T-cell (primary cell): Measurements from ENCODE around the gene RYR2. TPM values are rescaled to one million over a fixed set of nuclear protein-coding genes. Genes with fewer than 3 reads are reported as not detected.

Source experiments
- ATAC-seq, 4 experiments: fragments of 200-7000 bp in 3 of 4; fragments of 150-1000 bp in 1 of 4; cut with Tn5 transposase; replicated peaks in 1 of 4; 1 replicate in 3 of 4; 2 replicates in 1 of 4; pipeline ENCODE4 v1.10.0; 2021; ENCODE audit warnings: moderate library complexity in 3 of 4, mild to moderate bottlenecking in 2 of 4, moderate number of reproducible peaks in 1 of 4
- CTCF ChIA-PET, 2 donors: fragments of 300-600 bp; sonication (Branson Sonifier 250); formaldehyde crosslinking; loops; one replicate each; lab custom pipeline; 2022; ENCODE audit warnings: antibody characterized with exemption in 2 of 2; lab: Charles Lee
- POLR2A ChIA-PET, 2 donors: fragments of 300-600 bp; sonication (Branson Sonifier 250); formaldehyde crosslinking; loops; one replicate each; lab custom pipeline; 2022; ENCODE audit warnings: antibody characterized with exemption in 2 of 2; lab: Charles Lee
- DNase-seq, 35 experiments: peaks; one replicate each; pipeline versions ENCODE4 v3.0.0 to v3.0.0-alpha.2; 2013 to 2023
- H3K27ac ChIP-seq: one replicate; pipeline ENCODE4 v1.5.1; 2013; ENCODE audit warnings: low read length
- H3K27me3 ChIP-seq, 2 experiments: replicated peaks in 1 of 2; 1 replicate in 1 of 2; 2 replicates in 1 of 2; pipeline versions ENCODE4 v1.6.1 to v1.7.0; 2013; ENCODE audit warnings: low read length in 1 of 2, mixed read lengths in 1 of 2; ENCODE audit not compliant: control insufficient read depth in 2 of 2, insufficient read depth in 2 of 2; ENCODE audit errors: extremely low read depth in 1 of 2
- H3K36me3 ChIP-seq, 2 donors: 1 replicate in 1 of 2; 2 replicates in 1 of 2; pipeline versions ENCODE4 v1.6.1 to v1.7.0; 2013; ENCODE audit warnings: low read length in 1 of 2; ENCODE audit not compliant: control insufficient read depth in 2 of 2, insufficient read depth in 1 of 2; ENCODE audit errors: extremely low read depth in 1 of 2
- H3K4me1 ChIP-seq, 2 experiments: 1 replicate in 1 of 2; 2 replicates in 1 of 2; pipeline versions ENCODE4 v1.6.1 to v1.7.0; 2013; ENCODE audit warnings: low read length in 2 of 2, mixed read lengths in 1 of 2; ENCODE audit not compliant: insufficient read depth in 2 of 2, control insufficient read depth in 1 of 2; ENCODE audit errors: extremely low read depth in 1 of 2
- H3K4me3 ChIP-seq, 2 donors: 1 replicate in 1 of 2; 2 replicates in 1 of 2; pipeline versions ENCODE4 v1.5.1 to v1.7.0; 2013; ENCODE audit warnings: mild to moderate bottlenecking in 2 of 2, low read length in 1 of 2, moderate library complexity in 1 of 2; ENCODE audit not compliant: control insufficient read depth in 1 of 2; ENCODE audit errors: extremely low read depth in 1 of 2
- H3K9me3 ChIP-seq: 2 replicates; pipeline ENCODE4 v1.7.0; 2013
- H3K27ac Mint-ChIP-seq, 2 donors: one replicate each; pipeline ENCODE4 v1.8.0; 2020 to 2021; ENCODE audit warnings: mild to moderate bottlenecking in 2 of 2, mixed read lengths in 2 of 2
- H3K27me3 Mint-ChIP-seq, 2 donors: one replicate each; pipeline ENCODE4 v1.8.0; 2021 to 2022; ENCODE audit warnings: mixed read lengths in 2 of 2
- H3K36me3 Mint-ChIP-seq: one replicate; pipeline ENCODE4 v1.8.0; 2021; ENCODE audit warnings: mixed read lengths
- H3K4me1 Mint-ChIP-seq, 3 donors: one replicate each; pipeline ENCODE4 v1.8.0; 2020 to 2022; ENCODE audit warnings: mixed read lengths in 3 of 3, mild to moderate bottlenecking in 1 of 3
- H3K4me3 Mint-ChIP-seq, 3 donors: one replicate each; pipeline ENCODE4 v1.8.0; 2020 to 2022; ENCODE audit warnings: mild to moderate bottlenecking in 3 of 3, mixed read lengths in 3 of 3, moderate library complexity in 3 of 3
- H3K9me3 Mint-ChIP-seq, 3 donors: one replicate each; pipeline ENCODE4 v1.8.0; 2020 to 2022; ENCODE audit warnings: mixed read lengths in 3 of 3
- WGBS: methylation state at CpG from one replicate; pipeline ENCODE4 v1.1.5; 2013; ENCODE audit warnings: missing lambda C conversion rate; ENCODE audit not compliant: insufficient coverage; 5-methylcytosine and 5-hydroxymethylcytosine counted together
- total RNA-seq, 35 experiments: library from RNA in 6 of 35; stranded (reverse) in 6 of 35; fragments of 120-200 nt in 1 of 35; gene quantifications; one replicate each; pipeline versions ENCODE4 v1.2.1 to v1.2.4 and lab custom pipeline; 2013 to 2026

Gene RYR2
- total RNA-seq, 5 donors from 2014 or later (not counting 1 experiment from before 2014, with no cell fraction given) = 0.07 to 0.33 (median 0.18) TPM; not detected in 1

DNA sequence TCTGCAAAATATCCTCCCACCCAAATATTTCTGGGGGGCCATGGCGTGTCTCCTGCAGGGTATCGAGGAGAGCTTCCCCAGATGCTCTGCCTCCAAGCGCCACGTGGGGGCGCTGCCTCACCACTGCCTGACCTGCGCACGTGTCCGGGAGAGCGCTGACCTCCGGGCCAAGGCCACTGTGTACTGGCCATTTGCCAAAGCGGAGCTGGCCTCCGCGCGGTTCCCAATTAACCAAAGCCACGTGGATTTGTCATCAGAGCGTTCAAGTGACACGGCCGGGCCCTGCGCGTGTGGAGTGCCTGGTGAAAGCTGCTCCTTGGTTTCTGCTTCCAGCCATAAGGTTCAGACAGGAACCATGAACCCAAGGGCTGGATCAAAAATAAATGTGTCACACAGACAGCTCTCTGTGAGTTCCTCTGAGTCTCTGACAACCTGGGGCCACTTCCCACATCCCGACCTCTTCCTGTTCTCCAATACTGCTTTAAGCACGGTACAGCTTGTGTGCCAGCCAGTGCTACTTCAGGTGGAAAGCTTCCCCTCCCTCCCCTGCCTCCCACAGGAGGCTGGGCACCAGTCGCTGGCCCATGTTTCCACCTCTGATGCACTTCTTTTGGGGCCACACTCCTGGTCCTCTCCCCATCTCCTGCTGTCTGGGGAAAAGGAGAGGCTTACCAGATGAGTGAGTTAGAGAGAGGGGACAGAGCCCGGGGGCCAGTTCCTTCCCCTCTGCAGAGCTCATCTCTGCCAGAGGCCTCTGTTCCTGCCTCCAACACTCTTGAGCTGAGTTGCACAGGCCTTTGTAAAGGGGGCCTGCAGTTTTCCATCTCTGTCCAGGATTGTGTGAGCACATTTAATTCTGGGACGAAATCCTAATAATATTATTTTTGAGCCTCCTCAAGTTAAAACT lies 822.6 kb downstream of the RYR2 start:
- no peaks in the 10 kb centered on the region for H3K36me3 ChIP-seq
- ChIA-PET POLR2A (interaction anchor here in 1 of 2 donors (0.6 kb wide), 1 partner anchor 178 kb away, joined by 5 read pairs; no protein-coding TSS in a partner anchor), CTCF (interaction anchor here in 1 of 2 donors (0.6 kb wide), 1 partner anchor 12 kb away, joined by 3 read pairs; no protein-coding TSS in a partner anchor)
- H3K36me3 Mint-ChIP-seq = no peaks in the 10 kb centered on the region
- ATAC-seq (no peak), DNase-seq (peak in 2 of 35 experiments; percentile 1 to 6)
- H3K27ac Mint-ChIP-seq = no peak overlapping the region
- H3K27me3 ChIP-seq = peaks cover 0 to 8% of the 10 kb centered on the region in 2 experiments
- H3K4me3 ChIP-seq = no peak overlapping the region
- peaks cover 0 to 6% of the 10 kb centered on the region in 2 donors for H3K27me3 Mint-ChIP-seq
- peaks cover 0 to 2% (median 2%) of the 10 kb centered on the region in 3 donors for H3K4me1 Mint-ChIP-seq
- peaks cover 0 to 3% of the 10 kb centered on the region in 2 experiments for H3K4me1 ChIP-seq
- H3K4me3 Mint-ChIP-seq = no peak overlapping the region
- WGBS = 10% methylated on average over 22 of the region's 25 CpGs
- no peak overlapping the region for H3K27ac ChIP-seq
- H3K9me3 Mint-ChIP-seq = peaks cover 0 to 3% (median 0%) of the 10 kb centered on the region in 3 donors
- H3K9me3 ChIP-seq = no peaks in the 10 kb centered on the region

DNA sequence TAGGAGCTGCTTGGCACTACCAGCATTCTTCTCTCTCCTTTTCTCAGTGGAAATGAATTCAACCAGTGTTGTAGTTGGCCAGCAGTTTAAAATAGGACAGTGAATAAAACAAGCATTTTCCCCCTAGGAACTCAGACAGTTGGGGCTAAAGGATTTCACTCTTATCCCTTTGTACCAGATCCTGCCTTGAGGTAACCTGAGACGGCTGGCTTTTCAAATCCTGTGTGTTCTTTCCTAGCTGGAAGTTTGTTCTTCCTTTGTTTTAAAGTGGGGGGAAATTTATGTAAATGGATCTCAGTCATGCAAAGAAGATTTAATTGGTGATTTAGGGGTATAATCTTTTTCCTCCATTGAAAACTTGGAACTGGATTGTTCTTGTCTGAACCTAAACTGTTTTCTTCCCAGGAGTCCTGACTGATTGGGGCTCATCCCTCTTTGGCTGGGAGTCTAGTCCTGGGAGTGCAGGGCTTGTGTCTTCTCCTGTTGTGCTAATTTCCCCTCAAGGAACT lies 825.5 kb downstream of the RYR2 start:
- Mint-ChIP-seq H3K27me3 (peaks cover 6 to 8% of the 10 kb centered on the region in 2 donors), H3K4me1 (peaks cover 0 to 2% (median 2%) of the 10 kb centered on the region in 3 donors), H3K27ac (no peak overlapping the region), H3K9me3 (peaks cover 0 to 14% (median 0%) of the 10 kb centered on the region in 3 donors), H3K4me3 (no peak overlapping the region), H3K36me3 (no peaks in the 10 kb centered on the region)
- Histone ChIP-seq H3K27ac (no peak overlapping the region), H3K36me3 (no peaks in the 10 kb centered on the region), H3K9me3 (no peaks in the 10 kb centered on the region), H3K27me3 (peaks cover 0 to 8% of the 10 kb centered on the region in 2 experiments), H3K4me3 (no peak overlapping the region), H3K4me1 (peaks cover 0 to 3% of the 10 kb centered on the region in 2 experiments)
- DNase-seq = no peak
- no peak for ATAC-seq
- ChIA-PET CTCF (no interaction called here), POLR2A (no interaction called here)
- no CpG with 5 or more reads among the region's 1 CpG for WGBS

DNA sequence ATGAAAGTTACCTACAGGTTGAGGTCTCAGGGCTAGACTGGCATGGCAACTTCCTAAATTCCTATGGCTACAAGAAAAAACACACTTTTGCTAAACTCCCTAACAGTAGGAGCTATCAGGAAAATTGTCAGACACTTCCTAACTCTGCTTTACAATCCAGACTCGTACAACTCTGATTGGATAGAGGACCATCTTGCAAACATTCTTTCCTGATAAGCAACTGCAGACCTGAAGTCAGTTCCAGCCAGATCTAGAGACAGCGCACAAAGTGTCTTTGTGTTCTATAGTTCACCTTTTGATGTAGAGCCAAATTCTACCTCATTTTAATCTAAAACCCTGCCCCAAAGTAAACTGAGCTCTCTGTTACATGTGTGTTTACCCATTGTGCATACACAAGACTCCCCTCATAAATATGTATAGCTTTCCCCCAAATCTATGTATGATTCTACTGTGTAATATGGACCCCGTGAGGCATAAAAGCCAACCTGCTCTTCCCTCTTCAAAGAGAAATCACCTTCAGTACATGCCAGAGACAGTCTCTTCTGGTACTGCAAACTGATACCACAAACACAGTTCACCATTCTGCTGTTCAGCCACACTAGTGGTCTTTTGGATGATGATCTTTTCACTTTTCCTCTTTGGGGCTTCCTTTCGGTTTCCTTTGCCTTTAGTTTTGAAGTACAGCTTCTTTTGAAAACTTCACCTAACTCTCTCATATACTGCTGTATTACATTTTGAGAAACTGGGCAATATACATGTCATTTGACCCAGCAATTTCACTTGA lies 827.0 kb downstream of the RYR2 start:
- Histone ChIP-seq H3K36me3 (no peaks in the 10 kb centered on the region), H3K9me3 (no peaks in the 10 kb centered on the region), H3K27ac (no peak overlapping the region), H3K4me1 (peaks cover 0 to 3% of the 10 kb centered on the region in 2 experiments), H3K4me3 (no peak overlapping the region), H3K27me3 (peaks cover 0 to 8% of the 10 kb centered on the region in 2 experiments)
- peaks cover 3 to 8% of the 10 kb centered on the region in 2 donors for H3K27me3 Mint-ChIP-seq
- no peak overlapping the region for H3K27ac Mint-ChIP-seq
- no peak overlapping the region for H3K4me3 Mint-ChIP-seq
- peaks cover 0 to 2% (median 2%) of the 10 kb centered on the region in 3 donors for H3K4me1 Mint-ChIP-seq
- no peaks in the 10 kb centered on the region for H3K36me3 Mint-ChIP-seq
- DNase-seq (no peak), ATAC-seq (no peak)
- peaks cover 0 to 14% (median 0%) of the 10 kb centered on the region in 3 donors for H3K9me3 Mint-ChIP-seq
- WGBS = 62% methylated on average over 2 of the region's 4 CpGs
- ChIA-PET CTCF (no interaction called here), POLR2A (no interaction called here)

DNA sequence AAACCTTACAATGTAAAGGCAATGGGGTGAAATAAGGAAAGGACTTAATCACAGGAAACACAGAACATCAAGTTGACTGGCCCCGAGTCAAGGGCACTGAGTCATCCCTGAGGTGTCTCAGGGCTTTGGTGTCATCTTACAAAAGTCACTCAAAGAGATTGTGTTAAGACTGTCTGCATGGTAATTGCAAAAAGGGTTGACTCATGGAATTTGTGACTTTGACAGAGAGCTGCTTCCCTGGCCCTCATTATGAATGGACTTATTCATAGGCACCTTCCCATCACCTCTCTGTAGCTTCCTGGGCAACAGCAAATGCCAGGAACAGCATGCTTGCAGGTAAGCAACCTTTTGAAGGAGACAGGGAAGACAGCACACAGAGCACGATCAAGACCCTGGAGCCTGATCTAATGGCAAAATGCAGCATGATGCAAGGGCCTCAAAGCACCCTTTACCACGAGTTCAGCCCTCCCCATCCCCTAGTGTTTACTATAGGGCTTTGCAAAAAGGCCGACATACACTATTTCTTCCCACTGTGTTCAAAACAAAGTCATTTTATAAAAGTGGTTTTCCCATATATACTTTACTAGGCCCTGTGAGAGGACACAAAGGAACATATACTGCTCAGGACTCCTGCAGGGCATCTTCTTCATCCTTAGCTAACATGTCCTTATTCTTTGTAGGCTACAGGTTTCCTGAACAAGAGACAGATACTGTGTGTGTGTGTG lies 831.7 kb downstream of the RYR2 start:
- H3K9me3 Mint-ChIP-seq = peaks cover 0 to 14% (median 0%) of the 10 kb centered on the region in 3 donors
- Histone ChIP-seq H3K27ac (no peak overlapping the region), H3K27me3 (no peaks in the 10 kb centered on the region), H3K4me1 (no peaks in the 10 kb centered on the region), H3K9me3 (no peaks in the 10 kb centered on the region), H3K4me3 (no peak overlapping the region), H3K36me3 (no peaks in the 10 kb centered on the region)
- no peak overlapping the region for H3K4me3 Mint-ChIP-seq
- no peaks in the 10 kb centered on the region for H3K36me3 Mint-ChIP-seq
- 58% methylated on average over 2 of the region's 4 CpGs for WGBS
- DNase-seq = no peak
- ChIA-PET POLR2A (interaction anchor here in 1 of 2 donors (0.6 kb wide), 1 partner anchor 32 kb away, joined by 4 read pairs; no protein-coding TSS in a partner anchor), CTCF (interaction anchor here in 1 of 2 donors (0.6 kb wide), 1 partner anchor 13 kb away, joined by 5 read pairs; no protein-coding TSS in a partner anchor)
- peaks cover 0 to 8% of the 10 kb centered on the region in 2 donors for H3K27me3 Mint-ChIP-seq
- no peaks in the 10 kb centered on the region for H3K4me1 Mint-ChIP-seq
- no peak for ATAC-seq
- no peak overlapping the region for H3K27ac Mint-ChIP-seq

DNA sequence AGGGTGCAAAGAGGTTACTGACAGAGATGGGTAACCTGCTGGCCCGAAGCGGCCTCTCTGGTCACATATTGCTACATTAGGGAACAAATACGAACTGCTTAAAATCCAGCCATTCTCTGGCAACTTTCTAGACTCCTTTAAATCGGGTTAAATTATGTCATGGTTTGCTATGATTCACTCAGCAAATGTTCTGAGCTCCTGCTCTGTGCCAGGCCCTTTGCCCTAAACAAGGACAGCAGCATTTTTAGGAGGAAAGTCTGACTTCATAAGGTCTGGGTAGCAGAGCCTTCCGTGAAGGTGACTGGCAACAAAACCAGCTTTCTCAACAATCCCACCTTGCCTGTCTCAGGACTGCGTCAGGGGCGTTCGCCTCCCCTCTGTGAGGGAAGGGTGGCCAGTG lies 833.3 kb downstream of the RYR2 start:
- H3K27ac ChIP-seq = no peak overlapping the region
- no peaks in the 10 kb centered on the region for H3K9me3 ChIP-seq
- no peak overlapping the region for H3K27ac Mint-ChIP-seq
- DNase-seq = no peak
- WGBS = 96% methylated on average over 4 of the region's 8 CpGs
- H3K36me3 ChIP-seq = no peaks in the 10 kb centered on the region
- H3K9me3 Mint-ChIP-seq = peaks cover 0 to 17% (median 0%) of the 10 kb centered on the region in 3 donors
- H3K36me3 Mint-ChIP-seq = no peaks in the 10 kb centered on the region
- ChIA-PET POLR2A (no interaction called here), CTCF (no interaction called here)
- H3K4me1 Mint-ChIP-seq = no peaks in the 10 kb centered on the region
- H3K27me3 Mint-ChIP-seq = peaks cover 0 to 8% of the 10 kb centered on the region in 2 donors
- ATAC-seq = no peak
- no peaks in the 10 kb centered on the region for H3K27me3 ChIP-seq
- H3K4me1 ChIP-seq = no peaks in the 10 kb centered on the region
- H3K4me3 ChIP-seq = no peak overlapping the region
- no peak overlapping the region for H3K4me3 Mint-ChIP-seq
